H9 (cell line): ENCODE data around the gene NFYB. TPM values are rescaled to one million over a fixed set of nuclear protein-coding genes. Genes with fewer than 3 reads are reported as not detected.

Source experiments
- DNase-seq: peaks from one replicate; pipeline ENCODE4 v3.0.0-alpha.2; 2017
- H2AFZ ChIP-seq: one replicate; pipeline ENCODE4 v1.6.1; 2013; ENCODE audit warnings: mild to moderate bottlenecking, low read length, control low read depth, moderate library complexity
- H2AK5ac ChIP-seq: 2 replicates; pipeline ENCODE4 v1.6.1; 2013; ENCODE audit warnings: low read length, control low read depth, mixed read lengths; ENCODE audit not compliant: insufficient read length
- H2BK120ac ChIP-seq: one replicate; pipeline ENCODE4 v1.6.1; 2013; ENCODE audit warnings: low read depth, mild to moderate bottlenecking, low read length, control low read depth, inconsistent platforms; ENCODE audit not compliant: poor library complexity, severe bottlenecking
- H2BK12ac ChIP-seq: 2 replicates; pipeline ENCODE4 v1.6.1; 2013; ENCODE audit warnings: low read length, control low read depth, mixed read lengths, low read depth; ENCODE audit not compliant: insufficient read length
- H2BK15ac ChIP-seq: 2 replicates; pipeline ENCODE4 v1.6.1; 2013; ENCODE audit warnings: low read depth, low read length, control low read depth
- H2BK20ac ChIP-seq: one replicate; pipeline ENCODE4 v1.6.1; 2013; ENCODE audit warnings: low read depth, mild to moderate bottlenecking, low read length, control low read depth, inconsistent platforms; ENCODE audit not compliant: poor library complexity, severe bottlenecking
- H2BK5ac ChIP-seq: 2 replicates; pipeline ENCODE4 v1.6.1; 2013; ENCODE audit warnings: low read length, control low read depth, mixed read lengths; ENCODE audit not compliant: insufficient read length
- H3K14ac ChIP-seq: 2 replicates; pipeline ENCODE4 v1.6.1; 2013; ENCODE audit warnings: low read length, control low read depth; ENCODE audit not compliant: insufficient read depth
- H3K18ac ChIP-seq: 2 replicates; pipeline ENCODE4 v1.6.1; 2013; ENCODE audit warnings: low read depth, mild to moderate bottlenecking, mixed read lengths, low read length, control low read depth; ENCODE audit not compliant: insufficient read length
- H3K23ac ChIP-seq: 2 replicates; pipeline ENCODE4 v1.6.1; 2013; ENCODE audit warnings: low read length, control low read depth, mixed read lengths, low read depth; ENCODE audit not compliant: insufficient read length
- H3K23me2 ChIP-seq: 2 replicates; pipeline ENCODE4 v1.6.1; 2013; ENCODE audit warnings: low read depth, mild to moderate bottlenecking, mixed read lengths, low read length, control low read depth; ENCODE audit not compliant: insufficient read length, poor library complexity, severe bottlenecking
- H3K27ac ChIP-seq: 2 replicates; pipeline ENCODE4 v1.5.1; 2013; ENCODE audit warnings: low read length, control low read depth, mixed read lengths, low read depth; ENCODE audit not compliant: insufficient read length
- H3K27me3 ChIP-seq: 2 replicates; pipeline ENCODE4 v1.6.1; 2013; ENCODE audit warnings: low read length, control low read depth, inconsistent platforms; ENCODE audit not compliant: insufficient read depth
- H3K4ac ChIP-seq: 2 replicates; pipeline ENCODE4 v1.6.1; 2013; ENCODE audit warnings: low read depth, mild to moderate bottlenecking, control low read depth, inconsistent platforms, low read length, moderate library complexity
- H3K4me1 ChIP-seq: 2 replicates; pipeline ENCODE4 v1.6.1; 2013; ENCODE audit warnings: low read length, control low read depth, inconsistent platforms; ENCODE audit not compliant: insufficient read depth
- H3K4me2 ChIP-seq: 2 replicates; pipeline ENCODE4 v1.6.1; 2013; ENCODE audit warnings: low read length, control low read depth, mixed read lengths; ENCODE audit not compliant: insufficient read length, insufficient read depth
- H3K56ac ChIP-seq: 2 replicates; pipeline ENCODE4 v1.6.1; 2013; ENCODE audit warnings: low read depth, mild to moderate bottlenecking, mixed read lengths, low read length, control low read depth; ENCODE audit not compliant: insufficient read length
- H3K79me1 ChIP-seq: 2 replicates; pipeline ENCODE4 v1.6.1; 2013; ENCODE audit warnings: low read depth, mild to moderate bottlenecking, moderate library complexity, low read length, control low read depth, inconsistent platforms; ENCODE audit not compliant: insufficient read depth, poor library complexity, severe bottlenecking
- H3K79me2 ChIP-seq: 2 replicates; pipeline ENCODE4 v1.6.1; 2013; ENCODE audit warnings: low read length, control low read depth, inconsistent platforms; ENCODE audit not compliant: insufficient read depth
- H3K9ac ChIP-seq: 2 replicates; pipeline ENCODE4 v1.6.1; 2013; ENCODE audit warnings: low read length, control low read depth, mixed read lengths; ENCODE audit not compliant: insufficient read length; ENCODE audit errors: extremely low read depth
- H3K9me3 ChIP-seq: one replicate; pipeline ENCODE4 v1.6.1; 2013; ENCODE audit warnings: low read depth, low read length, inconsistent platforms; ENCODE audit not compliant: control insufficient read depth
- H3T11ph ChIP-seq: one replicate; pipeline ENCODE4 v1.6.1; 2013; ENCODE audit warnings: mild to moderate bottlenecking, low read length, control low read depth, inconsistent platforms
- H4K20me1 ChIP-seq: one replicate; pipeline ENCODE4 v1.6.1; 2013; ENCODE audit not compliant: control insufficient read depth, insufficient read length, insufficient read depth
- H4K5ac ChIP-seq: 2 replicates; pipeline ENCODE4 v1.6.1; 2013; ENCODE audit warnings: low read depth, mild to moderate bottlenecking, mixed read lengths, low read length, control low read depth; ENCODE audit not compliant: insufficient read length
- H4K8ac ChIP-seq: replicated peaks from 2 replicates; pipeline ENCODE4 v1.6.1; 2013; ENCODE audit warnings: low read length, control low read depth, mixed read lengths, low read depth; ENCODE audit not compliant: insufficient read length
- H4K91ac ChIP-seq: 2 replicates; pipeline ENCODE4 v1.6.1; 2013; ENCODE audit warnings: low read depth, mild to moderate bottlenecking, moderate library complexity, mixed read lengths, low read length, control low read depth; ENCODE audit not compliant: insufficient read length
- H3K27ac Mint-ChIP-seq, 3 experiments: 2 replicates in 2 of 3; 3 replicates in 1 of 3; pipeline ENCODE4 v1.8.0; 2020 to 2021; ENCODE audit warnings: mixed read lengths in 3 of 3, mild to moderate bottlenecking in 1 of 3, moderate library complexity in 1 of 3
- H3K27me3 Mint-ChIP-seq: 2 replicates; pipeline ENCODE4 v1.8.0; 2021; ENCODE audit warnings: low read depth, mild to moderate bottlenecking, moderate library complexity, mixed read lengths
- H3K36me3 Mint-ChIP-seq, 3 experiments: 2 replicates in 2 of 3; 3 replicates in 1 of 3; pipeline ENCODE4 v1.8.0; 2020 to 2021; ENCODE audit warnings: low read depth in 3 of 3, mixed read lengths in 3 of 3; ENCODE audit not compliant: insufficient read depth in 1 of 3
- H3K4me1 Mint-ChIP-seq, 2 experiments: 2 replicates each; pipeline ENCODE4 v1.8.0; 2020; ENCODE audit warnings: mixed read lengths in 2 of 2
- H3K4me3 Mint-ChIP-seq, 2 experiments: 2 replicates in 1 of 2; 3 replicates in 1 of 2; pipeline ENCODE4 v1.8.0; 2020 to 2021; ENCODE audit warnings: mild to moderate bottlenecking in 2 of 2, mixed read lengths in 2 of 2, moderate library complexity in 1 of 2
- H3K9me3 Mint-ChIP-seq, 2 experiments: 2 replicates in 1 of 2; 3 replicates in 1 of 2; pipeline ENCODE4 v1.8.0; 2020; ENCODE audit warnings: mild to moderate bottlenecking in 2 of 2, mixed read lengths in 2 of 2, moderate library complexity in 1 of 2
- CTCF ChIP-seq: fragments of 200-600 bp; sonication (generic); conservative IDR thresholded peaks from 3 replicates; pipeline ENCODE4 v1.8.0; 2021; ENCODE audit warnings: antibody characterized with exemption, mild to moderate bottlenecking
- WGBS: extraction: QIAGEN DNeasy Blood & Tissue Kit; methylation state at CpG from one replicate; pipeline ENCODE4 v1.1.7; 2013; ENCODE audit warnings: missing lambda C conversion rate, low lambda C conversion rate, mixed read lengths; ENCODE audit not compliant: insufficient read length; ENCODE audit errors: extremely low coverage; 5-methylcytosine and 5-hydroxymethylcytosine counted together
- long read RNA-seq: library from polyadenylated mRNA; unstranded; transcript quantifications from one replicate; pipeline ENCODE4 v2.0.0, GENCODE V29; 2020
- total RNA-seq: library from RNA; stranded (reverse); gene quantifications from 2 replicates; pipeline ENCODE4 v1.2.1, GENCODE V29; 2021

The NFYB gene
- 52.1 and 52.5 TPM in 2 replicates for total RNA-seq
- long read RNA-seq, transcript NFYB-201 (8 exons, 3,512 nt), result major isoform, 396 of 449 reads
- long read RNA-seq, partial matches to known transcripts, result 6 of 449 reads
- long read RNA-seq, other reads (novel, unspliced or antisense), result 46 of 449 reads

- Histone ChIP-seq H2BK20ac (no peak within 1 kb of the TSS), H3T11ph (no peak within 1 kb of the TSS), H3K23ac (no peak within 1 kb of the TSS), H3K14ac (peak within 1 kb of the TSS; percentile 86), H3K23me2 (peaks cover 8% of the 10 kb centered on the region), H2AK5ac (no peak within 1 kb of the TSS), H3K56ac (peak within 1 kb of the TSS; percentile 87), H3K79me2 (peaks cover 9% of the 10 kb centered on the region; the same call in 1 of the 2 replicates), H3K4me2 (peak within 1 kb of the TSS; percentile 97), H3K4me1 (no peaks in the 10 kb centered on the region; the same call in 1 of the 2 replicates), H4K5ac (peak within 1 kb of the TSS; percentile 80), H3K27ac (peak within 1 kb of the TSS; percentile 74), H2AFZ (no peak within 1 kb of the TSS), H3K9ac (peak within 1 kb of the TSS; percentile 85), H2BK12ac (no peak within 1 kb of the TSS), H3K4ac (peak within 1 kb of the TSS; percentile 87; the same call in 1 of the 2 replicates), H2BK15ac (no peak within 1 kb of the TSS; the same call in 1 of the 2 replicates), H4K91ac (peak within 1 kb of the TSS; percentile 81), H2BK120ac (peak within 1 kb of the TSS; percentile 79), H4K8ac (peak within 1 kb of the TSS; percentile 94), H3K27me3 (no peaks in the 10 kb centered on the region), H3K18ac (peak within 1 kb of the TSS; percentile 90), H3K9me3 (no peaks in the 10 kb centered on the region), H3K79me1 (no peaks in the 10 kb centered on the region), H4K20me1 (no peaks in the 10 kb centered on the region), H2BK5ac (no peak within 1 kb of the TSS)
- TF ChIP-seq CTCF, result no peak
- DNase-seq, result peak; percentile 97
- H3K27ac Mint-ChIP-seq, result peak within 1 kb of the TSS; percentile 82 to 97 (median 93)
- H3K4me3 Mint-ChIP-seq, result peak within 1 kb of the TSS; percentile 85 to 93
- H3K36me3 Mint-ChIP-seq, result no peaks in the 10 kb centered on the region
- peaks cover 22% of the 10 kb centered on the region in 2 experiments for H3K4me1 Mint-ChIP-seq
- H3K27me3 Mint-ChIP-seq, result peaks cover 15% of the 10 kb centered on the region
- H3K9me3 Mint-ChIP-seq, result no peaks in the 10 kb centered on the region
- no CpG with 5 or more reads among the region's 111 CpGs for WGBS
Measured at GRCh38 chr12:104137902-104138796, at the start of gene NFYB. NFYB (minus strand) TSS chr12:104138210; CDS start chr12:104135453, 2,757 bp downstream.
